TTC549 (cell line): ENCODE results near the gene AP5B1.
"Not testable (repeated sequence)": the region's sequence is repeated elsewhere in the genome, so short reads cannot be mapped to it uniquely, and the experiment has no call there.

Source experiments
- FAIRE-seq: peaks from 2 replicates; lab custom pipeline; 2012; peaks lifted over from hg19 to GRCh38; lab: Jason Lieb, UNC

The AP5B1 gene

DNA sequence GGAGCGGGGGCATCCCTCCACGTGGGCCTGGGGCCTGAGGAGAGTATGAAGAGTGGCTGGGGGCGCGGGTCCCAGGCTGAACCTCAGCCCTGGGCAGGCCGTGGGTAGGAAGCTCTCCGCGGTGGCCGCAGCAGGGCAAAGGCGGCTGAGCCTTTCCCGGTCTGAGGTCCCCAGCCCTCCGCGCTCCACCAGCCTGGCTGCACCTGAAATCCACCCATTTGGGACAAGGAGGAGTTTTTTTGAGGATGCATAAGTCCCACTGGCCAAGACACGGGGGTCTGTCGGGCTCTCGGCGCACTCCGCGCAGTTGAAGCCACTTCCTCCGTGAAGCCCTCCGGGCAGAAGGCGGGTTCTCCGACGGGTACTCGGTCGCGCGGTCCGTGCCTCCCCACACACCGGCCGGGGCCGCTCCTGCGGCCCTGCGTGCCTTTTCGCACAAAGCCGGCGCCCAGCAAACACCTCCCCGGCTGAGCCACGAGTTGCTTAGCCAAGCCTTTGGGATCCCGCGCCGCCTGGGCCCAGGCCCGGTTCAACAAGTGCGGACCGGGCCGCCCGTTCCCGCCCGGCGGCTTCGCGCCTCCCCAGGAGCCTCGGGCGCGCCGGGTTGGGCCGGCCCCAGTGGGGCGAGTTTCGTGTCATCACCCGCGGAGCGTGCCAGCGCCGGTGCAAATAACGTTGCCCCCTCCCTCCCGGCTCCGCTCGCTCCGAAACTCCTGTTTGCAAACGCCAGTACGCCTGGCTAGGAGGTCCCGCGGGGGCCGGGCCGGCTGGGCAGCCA is 5.4 kb upstream of the AP5B1 start:
- no peak for FAIRE-seq

GRCh38 chr11:65785319-65786007 is 4.7 kb upstream of the AP5B1 start:
- no peak for FAIRE-seq

DNA sequence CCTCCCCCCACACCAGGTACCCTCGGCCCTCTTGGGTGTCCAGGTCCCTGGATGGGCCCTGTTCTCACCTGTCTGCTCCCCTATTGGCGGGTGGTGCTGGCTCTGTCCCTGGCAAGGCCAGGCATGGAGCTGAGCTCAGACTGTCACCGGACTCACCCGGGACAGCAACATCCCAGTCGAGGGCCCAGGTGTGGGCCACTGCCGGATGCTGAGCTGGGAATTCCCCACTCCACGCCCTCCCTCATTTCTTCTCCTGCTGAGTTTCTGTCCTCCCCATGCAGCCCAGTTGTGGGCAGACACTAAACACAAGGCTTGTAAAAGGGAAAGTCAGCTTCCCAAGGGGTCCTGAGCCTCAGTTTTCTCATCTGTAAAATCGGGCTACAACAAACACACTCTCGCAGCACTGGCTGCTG is 2.0 kb upstream of the AP5B1 start:
- no peak for FAIRE-seq

DNA sequence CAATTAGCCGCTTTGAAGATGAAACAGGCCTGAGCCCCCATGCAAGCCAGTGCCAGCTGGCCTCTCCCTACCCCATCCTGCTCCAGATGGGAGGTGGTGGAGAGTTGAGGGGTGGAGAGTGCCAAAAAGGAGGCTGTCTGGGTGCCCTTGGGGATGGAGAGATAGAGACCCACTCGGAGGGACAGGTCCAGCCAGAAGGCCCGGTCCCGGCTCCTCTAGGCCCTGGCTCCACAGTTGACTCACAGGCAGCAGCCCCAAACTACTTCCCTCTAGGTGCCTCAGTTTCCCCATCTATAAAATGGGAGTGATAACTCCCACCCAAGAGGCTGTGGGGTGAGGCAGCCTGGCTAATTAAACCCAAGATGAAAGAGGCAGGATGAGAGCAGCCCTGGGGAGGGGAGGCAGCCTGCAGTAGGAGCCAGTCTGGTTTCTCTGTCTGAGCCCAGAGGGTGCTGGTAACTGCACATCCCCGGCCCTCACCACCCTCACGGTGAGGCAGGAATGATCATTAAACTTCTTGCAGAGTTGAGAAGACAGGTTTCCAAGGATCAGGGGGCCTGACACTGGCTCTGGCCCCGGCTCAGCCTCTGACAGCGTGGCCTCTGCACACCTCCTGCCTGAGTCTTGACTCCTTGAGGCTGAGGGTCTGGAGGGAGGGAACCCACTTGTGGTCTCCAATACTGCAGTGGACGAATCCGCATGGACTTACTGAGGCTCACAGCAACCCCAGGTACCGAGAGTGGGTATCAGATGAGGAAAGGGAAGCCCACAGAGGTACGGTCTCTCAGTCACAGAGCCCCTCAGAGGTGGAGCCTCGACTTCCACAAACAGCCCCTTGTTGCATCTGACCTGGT is 1.4 kb upstream of the AP5B1 start:
- no peak for FAIRE-seq

GRCh38 chr11:65781152-65781961 is 581 bp upstream of the AP5B1 start:
- FAIRE-seq = no peak

DNA sequence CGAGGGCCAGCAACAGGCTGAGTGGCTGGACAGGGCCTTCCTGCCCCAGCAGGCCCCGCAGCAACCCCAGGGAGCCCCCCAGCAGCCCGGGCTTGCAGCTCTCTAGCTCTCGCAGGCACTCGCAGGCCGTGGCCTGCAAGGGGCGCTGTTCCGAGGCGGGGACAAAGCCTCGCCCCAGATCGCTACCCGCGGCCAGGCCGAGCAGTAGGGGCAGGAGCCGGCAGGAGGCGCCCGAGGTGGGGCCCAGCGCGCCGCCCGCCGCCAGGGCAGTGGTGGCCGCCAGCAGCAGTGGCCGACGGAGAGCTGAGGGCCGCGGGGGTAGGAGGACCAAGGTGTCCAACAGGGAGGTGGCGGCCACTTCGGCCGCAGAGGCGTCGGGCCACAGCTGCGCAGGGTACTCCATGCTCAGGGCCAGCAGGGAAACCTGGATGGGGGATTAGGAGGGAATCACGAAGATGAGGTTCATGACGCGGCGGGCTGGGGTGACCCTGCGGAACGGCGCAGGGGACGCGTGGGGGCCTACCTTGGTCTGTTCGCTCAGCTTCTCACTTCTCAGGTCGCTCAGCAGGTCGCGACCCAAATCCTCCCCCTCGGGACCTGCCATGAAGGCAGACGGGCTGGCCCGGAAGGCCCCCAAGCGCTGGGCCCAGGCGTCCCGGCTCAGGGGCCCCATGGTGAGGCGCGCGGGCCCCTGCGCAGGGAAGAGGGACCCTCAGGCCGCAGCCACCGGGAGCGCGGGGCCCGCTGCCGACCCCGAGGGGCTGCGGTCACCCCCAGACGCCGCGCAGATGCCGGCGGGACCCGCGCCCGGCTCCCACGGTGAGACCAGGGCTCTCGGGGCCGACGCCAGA is 632 bp downstream of the AP5B1 start:
- FAIRE-seq = no peak

DNA sequence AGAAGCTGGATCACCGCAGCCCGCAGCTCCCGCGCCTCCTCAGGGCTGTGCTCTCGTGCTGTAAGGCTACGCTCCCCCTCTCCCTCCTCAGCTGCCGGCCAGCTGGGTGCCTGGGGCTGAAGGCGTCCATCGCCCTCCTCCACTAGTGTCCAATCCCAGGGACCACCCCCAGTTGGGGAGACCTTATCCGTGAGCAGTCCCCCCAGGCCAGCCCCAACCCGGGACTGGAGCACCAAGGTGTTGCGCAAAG is 1.2 kb downstream of the AP5B1 start:
- FAIRE-seq = no peak

- FAIRE-seq = no peak
These were observed 1.7 kb downstream of the AP5B1 start for GRCh38 chr11:65778901-65779668.

GRCh38 chr11:65778431-65778900 is 2.3 kb downstream of the AP5B1 start:
- no peak for FAIRE-seq

GRCh38 chr11:65777821-65778361 is 2.9 kb downstream of the AP5B1 start:
- FAIRE-seq = no peak

GRCh38 chr11:65777241-65777640 is 3.5 kb downstream of the AP5B1 start:
- FAIRE-seq = no peak

DNA sequence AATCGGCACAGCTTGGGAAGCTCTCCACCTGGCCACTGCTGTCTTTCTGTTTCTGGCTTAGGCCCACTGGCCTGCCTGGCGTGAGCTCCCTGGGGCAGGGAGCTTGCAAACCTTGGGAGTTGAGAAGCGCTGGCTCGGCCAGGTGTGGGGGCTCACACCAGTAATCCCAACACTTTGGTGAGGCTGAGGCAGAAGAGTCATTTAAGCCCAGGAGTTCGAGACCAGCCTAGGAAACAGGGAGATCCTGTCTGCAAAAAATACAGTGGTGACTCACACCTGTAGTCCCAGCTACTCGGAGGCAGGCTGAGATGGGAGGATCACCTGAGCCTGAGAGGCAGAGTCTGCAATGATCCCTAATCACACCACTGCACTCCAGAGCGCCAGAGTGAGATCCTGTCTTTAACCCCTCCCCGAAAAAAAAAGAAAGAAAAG is 4.0 kb downstream of the AP5B1 start:
- no peak for FAIRE-seq

GRCh38 chr11:65776196-65776595 is 4.6 kb downstream of the AP5B1 start:
- no peak for FAIRE-seq

DNA sequence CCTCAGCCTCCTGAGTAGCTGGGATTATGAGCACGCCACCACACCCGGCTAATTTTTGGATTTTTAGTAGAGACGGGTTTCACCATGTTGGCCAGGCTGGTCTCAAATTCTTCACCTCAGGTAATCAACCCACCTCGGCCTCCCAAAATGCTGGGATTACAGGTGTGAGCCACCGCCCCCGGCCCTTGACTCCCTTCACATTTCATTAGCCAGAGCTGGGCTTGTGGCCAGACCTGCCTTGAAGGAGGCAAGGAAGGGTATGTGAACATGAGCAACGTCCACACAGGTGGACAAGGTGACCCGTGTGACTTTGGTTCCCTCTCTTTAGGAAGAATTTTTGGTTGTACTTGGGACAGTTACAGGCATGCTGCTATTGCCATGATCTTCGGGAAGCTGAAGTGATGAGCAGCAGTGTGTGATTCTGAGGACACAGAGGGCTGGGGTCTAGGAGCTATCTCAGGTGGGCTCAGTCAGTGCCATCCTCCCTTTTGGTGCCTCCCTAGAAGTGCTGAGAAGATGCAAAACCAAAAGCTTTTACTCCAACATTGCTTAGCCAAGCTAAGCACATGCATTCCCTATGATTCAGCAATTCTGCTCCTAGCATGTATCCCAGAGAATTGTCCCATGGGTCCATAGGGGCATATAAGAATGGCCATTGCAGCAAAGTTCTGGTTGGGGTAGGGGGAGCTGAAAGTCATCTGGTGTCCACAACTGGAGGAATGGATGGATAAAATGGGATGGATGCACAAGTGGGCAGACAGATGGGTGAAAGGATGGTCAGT is 6.1 kb downstream of the AP5B1 start:
- FAIRE-seq = no peak

DNA sequence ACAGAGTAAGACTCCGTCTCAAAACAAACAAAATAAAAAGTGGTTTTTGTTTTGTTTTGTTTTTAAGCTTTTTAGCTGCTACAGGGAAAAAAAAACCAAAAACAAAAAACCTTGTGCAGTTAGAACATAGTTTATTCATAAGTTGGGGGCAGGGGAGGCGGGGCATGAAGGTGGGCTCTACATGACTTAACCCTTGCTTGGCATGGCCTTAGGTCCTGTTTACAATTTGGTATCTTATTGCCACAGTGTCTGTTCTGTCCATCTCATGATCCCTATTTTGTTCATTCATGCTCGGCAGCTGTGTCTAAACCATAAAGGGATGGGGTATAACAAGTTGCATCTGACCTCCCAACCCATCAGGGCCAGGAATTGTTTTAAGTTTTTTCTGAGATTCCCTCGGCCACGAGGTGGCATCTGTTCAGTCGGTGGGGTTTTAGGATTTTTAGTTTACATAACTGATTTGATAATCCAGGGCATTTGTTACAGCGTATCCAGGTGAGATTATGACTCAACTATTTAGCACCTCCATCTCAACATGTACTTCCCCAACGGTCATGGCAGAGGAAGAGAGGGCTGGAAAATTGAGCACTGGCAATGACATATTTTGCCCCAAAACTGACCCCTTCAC is 6.9 kb downstream of the AP5B1 start:
- FAIRE-seq = no peak

DNA sequence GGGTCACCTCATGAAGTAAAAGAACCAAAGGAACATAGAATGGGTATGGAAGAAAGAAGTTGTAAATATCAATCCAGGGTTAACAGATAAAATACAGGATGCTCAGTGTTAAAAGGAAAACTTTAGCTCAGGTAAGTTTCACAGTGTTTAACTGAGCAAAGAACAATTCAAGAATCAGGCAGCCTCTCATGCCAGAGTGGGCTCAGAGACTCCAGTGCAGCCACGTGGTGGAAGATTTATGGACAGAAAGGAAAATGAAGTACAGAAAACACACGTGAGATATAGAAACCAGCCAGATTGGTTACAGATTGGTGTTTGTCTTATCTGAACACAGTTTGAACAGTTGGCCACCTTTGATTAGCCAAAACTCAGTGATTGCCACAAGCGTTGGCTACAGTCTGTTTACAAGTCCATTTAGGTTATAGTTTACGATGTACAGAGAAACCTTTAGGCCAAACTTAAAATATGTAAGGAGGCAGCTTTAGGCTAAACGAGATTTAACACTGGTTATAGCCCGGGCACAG is 9.1 kb downstream of the AP5B1 start:
- FAIRE-seq = no peak

DNA sequence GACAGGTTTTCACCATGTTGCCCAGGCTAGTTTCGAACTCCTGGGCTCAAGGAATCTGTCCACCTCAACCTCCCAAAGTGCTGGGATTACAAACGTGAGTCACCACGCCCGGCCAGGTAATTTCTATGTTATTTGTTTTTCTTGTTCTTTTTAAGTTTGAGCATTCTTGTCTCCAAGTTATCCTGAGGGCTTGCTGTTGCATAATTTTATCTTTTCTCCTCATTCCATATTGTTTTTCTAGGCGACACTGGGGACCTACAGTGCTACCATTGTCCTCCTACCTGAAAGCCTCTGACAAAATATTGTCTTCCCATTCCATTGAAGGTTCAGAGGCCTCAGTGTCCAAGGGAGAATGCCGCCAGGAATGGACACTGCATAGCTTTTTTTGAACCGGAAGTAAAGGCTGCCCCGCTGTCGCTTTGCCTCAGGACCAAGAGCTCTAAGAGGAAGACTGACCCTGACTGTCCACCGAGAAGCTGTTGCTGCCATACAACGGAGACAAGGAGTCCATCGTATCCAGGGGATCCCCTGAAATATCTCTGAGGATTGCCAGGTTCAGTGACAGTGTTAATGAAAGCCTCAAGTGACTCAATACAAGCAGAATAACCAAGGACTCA is 9.7 kb downstream of the AP5B1 start:
- no peak for FAIRE-seq

- not testable (repeated sequence) for FAIRE-seq
These were observed 13.0 kb downstream of the AP5B1 start for GRCh38 chr11:65767806-65768205.
